ENCODE results near the gene RNU6-8.

The RNU6-8 gene

GRCh38 chr14:32205554-32205953, 2.5 kb upstream of the RNU6-8 start:
- DNase-seq (ENCODE audit: low read depth), result no peak

GRCh38 chr14:32203928-32204357, 874 bp upstream of the RNU6-8 start:
- DNase-seq (ENCODE audit: low read depth), result no peak

DNA sequence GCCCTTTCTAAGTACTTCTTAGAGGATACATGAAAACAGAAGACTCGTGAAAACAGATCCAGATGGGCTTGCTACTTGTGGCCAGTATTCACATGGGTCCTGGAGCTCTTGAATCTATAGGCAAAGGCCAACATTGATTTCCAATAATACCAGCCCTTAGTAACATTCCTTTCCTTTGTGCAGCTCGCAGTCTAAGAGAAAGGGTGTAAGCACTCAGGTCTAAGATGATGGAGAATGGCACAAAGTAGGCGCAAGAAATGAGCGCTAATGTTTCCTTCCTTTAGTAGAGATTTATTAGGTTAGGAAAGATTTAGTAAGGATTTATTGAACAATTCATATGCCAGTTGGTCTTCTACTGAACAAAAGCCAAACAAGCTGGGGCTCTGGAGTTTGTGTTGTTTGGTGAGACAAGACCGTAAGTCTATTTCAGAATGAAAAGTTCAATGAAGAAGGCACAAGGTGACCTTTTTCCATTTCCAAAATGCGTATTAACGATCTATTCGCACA, 525 bp downstream of the RNU6-8 start:
- DNase-seq (ENCODE audit: low read depth), result no peak

DNA sequence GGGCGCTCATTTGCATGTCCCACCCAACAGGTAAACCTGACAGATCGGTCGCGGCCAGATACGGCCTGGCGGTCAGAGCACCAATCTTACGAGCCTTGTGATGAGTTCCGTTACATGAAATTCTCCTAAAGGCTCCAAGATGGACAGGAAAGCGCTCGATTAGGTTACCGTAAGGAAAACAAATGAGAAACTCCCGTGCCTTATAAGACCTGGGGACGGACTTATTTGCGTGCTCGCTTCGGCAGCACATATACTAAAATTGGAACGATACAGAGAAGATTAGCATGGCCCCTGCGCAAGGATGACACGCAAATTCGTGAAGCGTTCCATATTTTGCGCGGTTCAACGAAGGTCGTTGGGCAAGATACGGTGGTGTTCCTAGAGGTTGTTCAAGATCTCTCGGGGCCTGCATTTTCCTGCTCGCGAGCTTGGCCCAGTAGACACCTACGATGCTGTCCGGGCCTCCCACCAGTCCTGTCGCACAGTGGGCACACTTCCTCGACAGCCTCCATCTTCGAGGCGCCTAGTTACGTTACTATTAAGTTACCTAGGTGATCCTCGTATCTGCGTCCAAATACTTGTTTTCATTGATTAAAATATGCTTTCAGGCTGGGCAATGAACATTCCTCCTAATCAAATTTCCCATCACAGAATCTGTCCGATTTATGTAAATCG, 1.1 kb downstream of the RNU6-8 start, which contains the start of gene RNU6-7:
TSS of gene RNU6-7 (plus strand) at position 230 of the 675 bp plus-strand sequence.
- peak; percentile 2 for DNase-seq (ENCODE audit: low read depth)

DNA sequence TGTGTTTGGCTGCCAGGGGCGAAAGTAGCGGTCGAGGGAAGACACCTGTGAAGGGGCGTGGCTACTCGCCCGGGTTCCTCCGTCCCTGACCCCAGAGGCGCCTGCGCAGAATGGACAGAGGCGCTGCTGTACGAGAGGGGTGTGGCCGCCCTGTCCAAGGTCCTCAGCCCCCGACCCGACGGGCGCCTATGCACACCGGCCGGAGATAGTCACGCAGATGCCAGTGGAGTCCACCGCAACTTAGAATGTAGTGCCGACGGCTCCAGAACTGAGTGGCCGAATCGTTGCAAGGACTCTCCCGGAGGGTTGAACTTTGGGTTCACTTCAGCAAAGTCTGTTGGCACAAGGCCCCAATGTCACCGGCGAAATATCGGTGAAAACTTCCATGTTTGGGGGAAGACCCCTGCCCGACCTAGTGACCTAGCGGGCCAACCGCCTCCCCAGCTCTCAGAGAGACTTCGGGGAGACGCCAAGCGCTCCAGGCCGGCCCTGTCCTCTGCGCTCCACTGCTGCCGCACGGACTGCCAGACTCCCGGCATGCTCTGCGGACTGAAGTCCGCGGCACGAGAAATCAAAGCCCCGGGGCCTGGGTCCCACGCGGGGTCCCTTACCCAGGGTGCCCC, 1.8 kb downstream of the RNU6-8 start:
- DNase-seq (ENCODE audit: low read depth), result peak; percentile 60

DNA sequence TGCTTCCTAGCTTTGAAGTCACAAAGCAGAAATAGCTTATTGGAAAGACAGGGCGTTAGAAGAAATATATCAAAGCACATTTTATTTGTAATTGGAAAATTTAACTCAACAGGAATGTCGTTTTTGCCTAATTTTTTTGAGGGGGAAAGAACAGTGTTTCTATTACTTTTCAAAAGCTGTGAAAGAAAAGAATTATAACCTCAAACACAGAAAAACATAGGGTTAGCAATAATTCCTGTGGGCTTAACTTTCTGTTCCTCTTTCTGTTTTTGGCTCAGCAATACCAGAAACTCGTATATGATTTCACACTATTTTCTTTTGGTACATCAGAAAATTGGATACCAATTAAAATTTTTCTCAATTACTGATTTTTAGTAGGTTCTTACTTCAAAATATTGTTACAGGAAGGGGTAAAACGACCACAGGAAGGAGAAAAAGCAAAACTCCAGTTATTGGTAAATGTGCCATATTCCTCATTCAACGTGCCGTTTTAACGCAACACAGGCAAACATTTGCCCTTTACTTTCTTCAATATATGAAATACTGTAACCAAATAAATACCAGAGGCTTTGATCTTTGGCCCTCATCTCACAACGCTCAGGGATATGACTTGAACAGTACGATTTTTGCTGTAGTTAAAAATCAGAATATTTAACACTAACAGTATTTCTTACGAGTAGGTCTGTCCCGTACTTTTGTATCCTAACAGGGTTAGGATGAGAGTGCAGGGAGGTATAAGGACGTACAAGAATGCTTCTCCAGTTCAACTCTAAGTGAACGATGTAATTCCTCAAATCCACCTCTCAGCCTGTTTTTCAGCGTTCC, 2.5 kb downstream of the RNU6-8 start:
- no peak for DNase-seq (ENCODE audit: low read depth)

GRCh38 chr14:32197919-32198318, 5.2 kb downstream of the RNU6-8 start:
- no peak for DNase-seq (ENCODE audit: low read depth)

DNA sequence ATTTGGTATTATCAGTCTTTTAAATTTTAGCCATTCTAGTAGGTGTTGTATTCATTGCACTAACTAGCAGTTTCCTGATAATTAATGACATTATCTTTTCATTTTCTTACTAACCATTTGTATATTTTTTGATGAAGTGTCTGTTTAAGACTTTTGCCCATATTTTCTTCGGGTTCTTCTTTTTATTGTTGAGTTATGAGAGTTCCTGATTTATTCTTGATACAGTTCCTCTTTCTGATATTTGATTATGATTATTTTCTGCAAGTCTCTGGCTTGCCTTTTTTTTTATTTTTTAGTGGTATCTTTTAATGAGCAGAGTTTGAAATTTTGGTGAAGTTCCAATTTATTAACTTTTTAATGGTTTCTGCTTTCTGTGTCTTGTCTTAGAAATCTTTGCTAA, 7.4 kb downstream of the RNU6-8 start:
- DNase-seq (ENCODE audit: low read depth), result no peak

DNA sequence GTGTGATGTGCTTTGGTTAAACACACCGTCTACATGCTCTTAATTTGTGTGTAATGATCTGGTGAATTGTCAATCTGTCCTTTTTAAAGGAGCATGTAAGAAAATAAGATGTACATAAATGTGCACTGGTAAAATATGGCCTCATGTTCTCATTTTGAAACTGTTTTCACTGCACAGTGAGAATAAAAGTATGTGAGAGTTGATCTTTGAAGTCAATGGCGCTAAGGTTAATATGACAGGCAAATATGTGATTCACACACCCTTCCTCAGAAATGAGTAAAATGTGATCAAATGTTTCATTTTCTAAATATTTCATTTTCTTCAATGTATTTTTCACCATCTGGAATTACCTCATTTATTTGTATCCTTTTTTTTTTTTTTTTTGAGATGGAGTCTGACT, 9.5 kb downstream of the RNU6-8 start:
- DNase-seq (ENCODE audit: low read depth), result no peak

- DNase-seq (ENCODE audit: low read depth), result no peak
These were observed 10.2 kb downstream of the RNU6-8 start for GRCh38 chr14:32192712-32193373.

DNA sequence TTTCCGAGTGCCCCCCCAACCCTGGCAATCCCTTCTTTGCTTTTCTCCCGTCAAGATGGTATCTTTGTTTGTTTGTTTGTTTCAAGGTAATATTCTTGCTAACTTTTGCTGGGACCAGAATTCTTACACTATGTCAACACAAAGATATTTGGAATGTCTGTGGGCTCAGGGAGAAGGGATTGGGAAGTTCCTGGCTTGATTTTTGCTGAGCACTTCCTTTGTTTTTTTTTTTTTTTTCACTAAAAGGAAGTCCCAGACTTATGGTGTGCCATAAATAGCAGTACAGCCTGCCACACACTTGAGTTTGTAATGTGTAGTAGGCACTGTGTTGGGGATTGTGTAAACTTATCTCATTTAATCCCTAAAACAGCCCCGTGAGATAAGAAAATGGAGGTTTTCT, 12.4 kb downstream of the RNU6-8 start:
- no peak for DNase-seq (ENCODE audit: low read depth)

DNA sequence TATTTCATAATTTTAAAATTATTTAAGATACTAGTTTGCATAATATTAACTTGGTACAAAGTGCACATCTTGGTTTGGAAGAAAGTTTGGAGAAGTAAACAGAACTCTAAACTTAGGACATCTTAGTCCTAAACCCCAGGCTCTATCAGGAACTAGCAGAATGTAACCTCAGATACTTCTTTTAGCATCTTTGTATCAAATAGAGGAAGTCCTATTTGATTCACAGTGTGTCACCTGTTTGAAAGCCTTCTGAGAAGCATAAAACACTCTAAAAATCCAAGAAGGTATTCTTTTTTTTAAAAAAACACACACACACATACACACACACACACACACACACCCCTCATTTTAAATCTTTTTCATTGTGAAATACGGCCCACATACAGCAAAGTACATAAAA, 13.3 kb downstream of the RNU6-8 start:
- DNase-seq (ENCODE audit: low read depth), result no peak

- DNase-seq (ENCODE audit: low read depth), result no peak
These were observed 16.8 kb downstream of the RNU6-8 start for GRCh38 chr14:32186248-32186647.

DNA sequence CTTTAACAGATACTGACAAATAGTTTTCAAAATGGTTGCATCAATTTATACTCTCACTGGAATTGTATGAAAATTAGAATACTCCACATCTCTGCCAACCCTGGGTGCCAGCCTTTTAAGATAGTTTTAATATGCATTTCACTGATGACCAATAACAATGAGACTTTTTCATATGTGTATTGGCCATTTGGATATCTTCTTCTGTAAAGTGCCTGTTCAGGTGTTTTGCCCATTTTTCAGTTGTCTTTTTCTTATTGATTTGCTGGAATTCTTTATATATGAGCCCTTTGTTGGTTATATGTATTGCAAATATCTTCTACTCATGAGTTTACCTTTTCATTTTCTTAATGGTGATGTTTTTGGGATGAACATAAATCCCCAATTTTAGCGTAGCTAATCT, 18.0 kb downstream of the RNU6-8 start:
- DNase-seq (ENCODE audit: low read depth), result no peak

DNA sequence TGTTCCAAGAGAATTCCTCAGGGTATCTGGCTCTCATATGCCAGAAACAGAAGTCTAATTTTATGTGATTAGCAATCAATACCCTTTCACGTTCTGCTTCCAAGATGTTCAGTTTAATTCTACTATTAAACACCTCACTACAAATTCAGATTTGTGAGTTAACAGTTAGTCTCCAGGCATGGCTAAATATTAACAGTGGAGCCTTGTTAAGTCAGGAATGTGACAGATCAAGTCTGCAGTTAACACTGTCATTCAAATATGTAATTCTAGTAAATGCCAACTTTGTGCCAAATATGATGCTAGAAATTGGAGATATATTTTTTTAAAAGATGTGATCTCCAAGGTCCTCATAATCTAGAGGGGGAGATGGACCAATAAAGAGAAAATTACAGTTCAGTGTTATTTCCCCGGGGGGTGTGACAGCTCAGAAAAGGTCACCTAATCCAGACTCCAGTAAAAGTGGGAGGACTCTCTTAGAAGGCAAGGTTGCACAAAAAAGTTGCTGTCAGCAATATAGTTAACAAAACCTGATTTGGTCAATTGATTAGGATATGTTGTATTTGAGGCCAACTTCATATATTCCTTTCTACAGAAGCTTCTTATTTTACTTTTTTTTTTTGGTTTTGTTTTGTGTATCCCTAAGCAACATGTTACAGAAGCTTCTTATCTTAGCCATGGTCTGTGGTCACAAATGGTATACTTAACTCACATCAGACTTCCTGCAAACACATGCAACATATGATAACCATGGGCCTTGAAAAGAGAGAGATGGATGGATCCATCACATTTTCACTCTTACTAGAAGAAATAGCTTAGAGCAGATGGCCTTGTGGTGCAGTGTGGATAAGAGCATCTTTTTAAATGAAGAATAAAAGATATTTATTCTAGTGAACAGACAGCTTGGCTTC, 19.7 kb downstream of the RNU6-8 start:
- DNase-seq (ENCODE audit: low read depth), result no peak

- no peak for DNase-seq (ENCODE audit: low read depth)
These were observed 31.6 kb downstream of the RNU6-8 start for GRCh38 chr14:32171469-32171868.

GRCh38 chr14:32169191-32169590, 33.9 kb downstream of the RNU6-8 start:
- no peak for DNase-seq (ENCODE audit: low read depth)

GRCh38 chr14:32167907-32168306, 35.2 kb downstream of the RNU6-8 start:
- DNase-seq (ENCODE audit: low read depth), result no peak

GRCh38 chr14:32166924-32167323, 36.1 kb downstream of the RNU6-8 start:
- no peak for DNase-seq (ENCODE audit: low read depth)

DNA sequence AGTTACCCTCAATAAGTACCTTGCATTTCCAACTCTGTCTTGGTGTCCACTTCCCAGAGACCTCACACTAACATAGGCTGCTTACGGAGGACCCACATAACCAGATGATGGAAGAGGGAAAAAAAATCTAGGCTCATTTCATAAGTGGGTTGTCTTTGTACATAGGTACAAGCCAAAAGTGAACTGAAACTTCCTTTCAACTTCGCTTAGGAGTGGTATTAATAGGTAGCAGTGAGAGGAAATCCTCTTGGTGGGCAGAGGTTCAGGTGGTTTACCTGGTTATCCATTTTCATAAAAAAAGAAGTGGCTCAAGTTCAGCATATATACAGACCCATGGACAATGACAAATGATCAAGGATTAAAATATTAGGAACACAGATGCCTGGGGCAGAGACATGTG, 37.0 kb downstream of the RNU6-8 start:
- no peak for DNase-seq (ENCODE audit: low read depth)

All from T-helper 22 cell (primary cell).